ENCODE measurements around the gene RNF169. TPM values are rescaled to one million over a fixed set of nuclear protein-coding genes. Genes with fewer than 3 reads are reported as not detected.

Gene RNF169
- total and polyA plus RNA-seq, 7 donors = 3.9 to 15.9 (median 14.0) TPM

DNA sequence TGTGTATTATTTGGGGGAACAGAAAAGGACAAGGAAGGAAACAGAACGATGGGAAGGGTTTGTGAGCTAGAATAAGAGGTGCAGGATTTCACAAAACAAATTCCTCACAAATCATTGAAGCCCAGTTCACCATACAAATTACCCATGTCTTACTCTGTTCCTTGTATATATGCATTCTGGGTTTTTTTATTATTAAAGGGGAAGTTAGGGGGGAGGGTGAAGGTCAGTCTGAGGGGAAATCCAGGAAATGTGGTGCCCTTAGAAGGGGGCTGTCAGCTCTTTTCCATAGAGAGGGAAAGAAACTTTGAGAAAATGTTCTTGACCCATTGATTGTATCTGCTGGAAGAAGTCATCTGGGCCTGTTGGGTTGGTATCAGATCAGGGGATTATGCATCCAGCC lies 90.8 kb downstream of the RNF169 start:
- Histone ChIP-seq H3K4me1 (no peaks in the 10 kb centered on the region), H3K27me3 (ENCODE audit: insufficient read depth in 3 of 3, low read length in 2 of 3) (no peaks in the 10 kb centered on the region), H3K36me3 (ENCODE audit: insufficient read depth in 1 of 2, low read depth in 1 of 2) (peaks cover 26 to 89% of the 10 kb centered on the region in 2 donors), H3K27ac (no peak overlapping the region), H3K4me3 (no peak overlapping the region), H3K9me3 (no peaks in the 10 kb centered on the region)
- intact Hi-C loops (cut with DNase I) = no loop called here
- DNase-seq (no peak), ATAC-seq (no peak)
- TF ChIP-seq, protein P1, sequence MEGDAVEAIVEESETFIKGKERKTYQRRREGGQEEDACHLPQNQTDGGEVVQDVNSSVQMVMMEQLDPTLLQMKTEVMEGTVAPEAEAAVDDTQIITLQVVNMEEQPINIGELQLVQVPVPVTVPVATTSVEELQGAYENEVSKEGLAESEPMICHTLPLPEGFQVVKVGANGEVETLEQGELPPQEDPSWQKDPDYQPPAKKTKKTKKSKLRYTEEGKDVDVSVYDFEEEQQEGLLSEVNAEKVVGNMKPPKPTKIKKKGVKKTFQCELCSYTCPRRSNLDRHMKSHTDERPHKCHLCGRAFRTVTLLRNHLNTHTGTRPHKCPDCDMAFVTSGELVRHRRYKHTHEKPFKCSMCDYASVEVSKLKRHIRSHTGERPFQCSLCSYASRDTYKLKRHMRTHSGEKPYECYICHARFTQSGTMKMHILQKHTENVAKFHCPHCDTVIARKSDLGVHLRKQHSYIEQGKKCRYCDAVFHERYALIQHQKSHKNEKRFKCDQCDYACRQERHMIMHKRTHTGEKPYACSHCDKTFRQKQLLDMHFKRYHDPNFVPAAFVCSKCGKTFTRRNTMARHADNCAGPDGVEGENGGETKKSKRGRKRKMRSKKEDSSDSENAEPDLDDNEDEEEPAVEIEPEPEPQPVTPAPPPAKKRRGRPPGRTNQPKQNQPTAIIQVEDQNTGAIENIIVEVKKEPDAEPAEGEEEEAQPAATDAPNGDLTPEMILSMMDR (IDR thresholded peaks at IDR 0.05) = no peak
- WGBS, 3 donors = 74 to 83% (median 76%) methylated on average over 1 of the region's 1 CpG

DNA sequence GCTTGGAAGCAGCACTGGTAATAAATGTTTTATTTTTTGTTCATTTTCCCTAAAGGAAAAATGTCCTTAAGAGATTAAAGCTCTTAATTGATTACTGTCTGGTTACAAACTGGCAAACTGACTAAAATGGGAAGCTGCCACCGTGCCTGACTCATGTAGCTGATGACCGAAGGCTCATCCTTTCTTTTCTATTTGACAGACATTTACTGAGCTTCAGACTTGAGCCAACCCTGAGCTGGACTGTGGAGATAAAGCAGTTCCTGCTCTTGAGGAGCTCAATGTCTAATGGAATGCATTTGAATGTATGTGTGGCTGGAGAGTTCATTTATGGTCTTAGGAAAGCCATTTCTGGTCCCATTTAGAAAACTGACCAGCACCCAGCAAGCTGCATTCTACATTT lies 91.3 kb downstream of the RNF169 start:
- peaks cover 27 to 89% of the 10 kb centered on the region in 2 donors for H3K36me3 ChIP-seq (ENCODE audit: insufficient read depth in 1 of 2, low read depth in 1 of 2)
- 46 to 78% (median 59%) methylated on average over 2 of the region's 2 CpGs for WGBS, 3 donors
- DNase-seq (no peak), ATAC-seq (no peak)
- no peaks in the 10 kb centered on the region for H3K4me1 ChIP-seq
- H3K27me3 ChIP-seq (ENCODE audit: insufficient read depth in 3 of 3, low read length in 2 of 3) = no peaks in the 10 kb centered on the region
- no peaks in the 10 kb centered on the region for H3K9me3 ChIP-seq
- TF ChIP-seq, protein P1 (IDR thresholded peaks at IDR 0.05) = no peak
- H3K4me3 ChIP-seq = no peak overlapping the region
- no peak overlapping the region for H3K27ac ChIP-seq
- intact Hi-C loops (cut with DNase I) = no loop called here

DNA sequence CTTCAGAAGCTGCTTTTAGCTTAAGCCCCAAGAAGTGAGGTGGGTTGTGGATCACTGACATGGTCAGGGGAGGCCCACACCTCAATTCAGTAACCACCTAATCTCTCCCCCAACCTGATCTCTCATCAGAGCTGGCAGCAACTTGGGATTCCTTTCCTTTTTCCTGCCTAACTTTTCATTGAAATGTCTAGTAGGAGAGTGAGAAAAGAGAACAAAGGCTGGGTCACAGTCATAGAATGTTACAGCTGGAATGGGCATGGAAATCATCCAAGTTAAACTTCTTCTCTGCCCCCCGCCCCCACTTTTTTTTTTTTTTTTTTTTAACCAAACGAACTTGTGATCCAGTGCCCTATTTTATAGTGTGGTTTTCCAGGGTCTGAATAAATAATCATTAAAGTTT lies 91.8 kb downstream of the RNF169 start:
- no peaks in the 10 kb centered on the region for H3K9me3 ChIP-seq
- no peak overlapping the region for H3K27ac ChIP-seq
- no peak for DNase-seq
- 58 to 64% (median 60%) methylated on average over 2 of the region's 2 CpGs for WGBS, 3 donors
- peaks cover 22 to 89% of the 10 kb centered on the region in 2 donors for H3K36me3 ChIP-seq (ENCODE audit: insufficient read depth in 1 of 2, low read depth in 1 of 2)
- intact Hi-C loops (cut with DNase I) = no loop called here
- H3K27me3 ChIP-seq (ENCODE audit: insufficient read depth in 3 of 3, low read length in 2 of 3) = no peaks in the 10 kb centered on the region
- TF ChIP-seq, protein P1 (IDR thresholded peaks at IDR 0.05) = no peak
- no peak for ATAC-seq
- H3K4me3 ChIP-seq = no peak overlapping the region
- no peaks in the 10 kb centered on the region for H3K4me1 ChIP-seq

DNA sequence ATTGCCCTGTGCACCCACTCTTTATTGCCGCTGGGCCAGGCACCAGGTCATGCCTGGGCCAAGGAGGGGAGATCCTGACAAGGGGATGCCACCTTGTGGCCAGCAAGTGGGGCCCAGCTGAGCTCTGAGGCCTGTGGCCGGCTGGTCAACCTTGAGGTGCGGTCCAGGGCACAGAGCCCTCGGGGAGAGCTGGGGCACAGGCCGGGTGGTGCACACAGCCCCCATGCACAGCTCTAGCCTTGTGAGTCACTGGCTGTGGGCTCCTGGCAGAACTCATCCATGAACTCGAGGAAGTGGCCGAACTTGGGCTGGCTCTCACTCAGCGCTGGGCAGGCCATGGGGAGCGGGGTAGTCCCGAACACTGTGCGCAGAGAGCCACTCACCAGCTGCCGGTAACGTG lies 94.3 kb downstream of the RNF169 start:
- no peaks in the 10 kb centered on the region for H3K9me3 ChIP-seq
- no peak for DNase-seq
- no peaks in the 10 kb centered on the region for H3K27me3 ChIP-seq (ENCODE audit: insufficient read depth in 3 of 3, low read length in 2 of 3)
- TF ChIP-seq, protein P1 (IDR thresholded peaks at IDR 0.05) = no peak
- no peak overlapping the region for H3K27ac ChIP-seq
- H3K4me1 ChIP-seq = no peaks in the 10 kb centered on the region
- H3K4me3 ChIP-seq = no peak overlapping the region
- peaks cover 22 to 89% of the 10 kb centered on the region in 2 donors for H3K36me3 ChIP-seq (ENCODE audit: insufficient read depth in 1 of 2, low read depth in 1 of 2)
- intact Hi-C loops (cut with DNase I) = no loop called here
- WGBS, 3 donors = 92 to 96% (median 94%) methylated on average over 13 of the region's 13 CpGs
- ATAC-seq = peak in 2 of 4 donors; percentile 27 to 39

DNA sequence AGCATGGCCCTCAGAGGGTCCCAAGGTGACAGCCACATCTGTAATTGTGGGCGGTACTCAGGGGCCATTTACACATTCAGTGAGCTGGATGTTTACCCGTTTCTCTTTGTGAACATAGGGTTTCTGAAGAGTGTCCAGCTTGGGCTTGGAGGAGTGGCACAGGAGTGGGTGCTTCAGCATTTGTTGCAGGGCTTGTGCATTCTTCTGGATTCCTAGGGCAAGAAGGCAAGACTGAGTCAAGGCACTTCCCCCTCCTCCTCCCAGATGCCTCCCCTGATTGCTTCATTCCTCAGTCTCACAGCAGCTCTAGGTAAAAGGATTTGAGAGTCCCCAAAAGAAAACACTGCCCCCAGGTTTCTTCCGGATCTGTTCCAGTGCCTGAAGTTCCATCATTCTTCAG lies 95.4 kb downstream of the RNF169 start:
- Histone ChIP-seq H3K36me3 (ENCODE audit: insufficient read depth in 1 of 2, low read depth in 1 of 2) (peaks cover 19 to 85% of the 10 kb centered on the region in 2 donors), H3K27me3 (ENCODE audit: insufficient read depth in 3 of 3, low read length in 2 of 3) (no peaks in the 10 kb centered on the region), H3K27ac (no peak overlapping the region), H3K9me3 (no peaks in the 10 kb centered on the region), H3K4me3 (no peak overlapping the region), H3K4me1 (no peaks in the 10 kb centered on the region)
- DNase-seq (no peak), ATAC-seq (no peak)
- intact Hi-C loops (cut with DNase I) = no loop called here
- 90 to 97% (median 92%) methylated on average over 3 of the region's 3 CpGs for WGBS, 3 donors
- TF ChIP-seq, protein P1 (IDR thresholded peaks at IDR 0.05) = no peak
